ENCODE data around the gene HVCN1.

Gene HVCN1

DNA sequence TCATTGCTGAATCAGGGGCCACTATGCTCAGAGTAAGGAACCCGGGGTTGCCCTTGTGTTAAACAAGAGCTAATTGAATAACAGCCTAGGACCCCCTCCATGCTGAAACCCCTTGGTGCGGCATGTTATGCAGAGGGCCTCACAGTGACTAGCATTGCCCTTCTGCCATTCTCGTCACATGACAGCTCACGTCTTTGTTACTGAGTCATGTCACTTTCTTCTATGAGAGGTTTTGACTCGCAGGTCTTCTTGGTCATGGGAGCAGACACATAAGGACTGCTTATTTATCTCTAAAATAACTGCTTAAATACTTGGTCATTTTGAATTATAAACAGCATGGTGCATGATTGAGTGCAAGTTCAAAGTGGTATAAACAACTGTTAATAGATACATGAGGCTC, 50.1 kb downstream of the HVCN1 start:
- Histone ChIP-seq H3K27ac (ENCODE audit: low read length) (no peak overlapping the region), H3K36me3 (ENCODE audit: control insufficient read depth in 1 of 2, insufficient read depth in 2 of 2, low read length in 2 of 2) (peaks cover 0 to 7% of the 10 kb centered on the region in 2 donors), H3K4me1 (ENCODE audit: control insufficient read depth in 1 of 2, insufficient read depth in 2 of 2, low read length in 2 of 2) (peaks cover 0 to 19% of the 10 kb centered on the region in 2 donors), H3K27me3 (ENCODE audit: low read depth, low read length) (no peaks in the 10 kb centered on the region), H3K9me3 (ENCODE audit: control insufficient read depth in 1 of 2, low read length in 2 of 2) (no peaks in the 10 kb centered on the region), H3K4me3 (ENCODE audit: low read depth in 1 of 2, low read length in 2 of 2) (no peak overlapping the region)

DNA sequence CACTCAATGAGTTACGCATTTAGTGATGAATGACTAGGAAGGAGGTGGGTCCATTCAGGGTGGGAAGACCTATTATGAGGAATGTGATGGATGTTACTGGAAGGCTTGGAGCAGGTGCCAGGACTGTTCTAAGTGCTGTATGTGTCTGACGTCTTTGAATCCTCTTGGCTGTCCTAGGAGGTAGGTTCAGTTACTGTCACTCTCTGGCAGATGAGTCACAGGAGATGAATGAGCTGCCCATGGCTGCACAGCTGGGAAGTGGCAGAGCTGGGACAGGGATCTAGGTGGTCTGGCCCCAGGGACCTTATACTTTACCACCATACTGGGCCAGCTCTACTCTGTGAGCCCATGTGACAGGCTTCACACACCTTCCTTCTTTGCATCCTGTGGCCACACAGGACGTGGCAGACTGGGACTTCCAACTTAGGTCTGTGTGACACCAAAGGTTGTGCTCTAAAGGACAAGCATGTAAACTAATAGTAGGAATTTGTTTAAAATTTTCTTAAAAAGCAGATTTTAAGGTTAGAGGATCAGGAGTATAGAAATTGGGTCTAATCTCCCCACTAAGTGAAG, 51.0 kb downstream of the HVCN1 start:
- H3K27me3 ChIP-seq (ENCODE audit: low read depth, low read length): no peaks in the 10 kb centered on the region
- no peak overlapping the region for H3K4me3 ChIP-seq (ENCODE audit: low read depth in 1 of 2, low read length in 2 of 2)
- no peaks in the 10 kb centered on the region for H3K9me3 ChIP-seq (ENCODE audit: control insufficient read depth in 1 of 2, low read length in 2 of 2)
- H3K4me1 ChIP-seq (ENCODE audit: control insufficient read depth in 1 of 2, insufficient read depth in 2 of 2, low read length in 2 of 2): peaks cover 0 to 19% of the 10 kb centered on the region in 2 donors
- no peak overlapping the region for H3K27ac ChIP-seq (ENCODE audit: low read length)
- H3K36me3 ChIP-seq (ENCODE audit: control insufficient read depth in 1 of 2, insufficient read depth in 2 of 2, low read length in 2 of 2): peaks cover 0 to 12% of the 10 kb centered on the region in 2 donors

DNA sequence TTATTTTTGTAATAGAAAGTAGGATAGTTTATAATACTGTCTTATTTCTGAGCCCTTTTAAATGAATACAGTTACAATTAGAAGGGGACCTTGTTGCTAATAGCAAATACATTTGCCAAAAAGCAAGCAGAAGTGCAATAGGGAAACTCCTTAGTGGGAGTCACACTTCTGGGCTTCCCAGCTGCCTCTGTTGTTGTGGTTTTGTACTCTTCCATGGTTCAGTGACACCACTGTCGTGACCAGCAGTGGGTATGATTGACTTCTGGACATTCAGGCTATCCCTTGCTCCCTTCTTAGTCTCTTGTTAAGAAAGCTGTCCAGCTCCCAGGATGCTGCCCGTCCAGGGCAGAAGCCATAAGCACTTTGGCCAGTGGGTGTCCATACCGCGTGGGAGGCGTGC, 52.4 kb downstream of the HVCN1 start:
- H3K27ac ChIP-seq (ENCODE audit: low read length): no peak overlapping the region
- no peak overlapping the region for H3K4me3 ChIP-seq (ENCODE audit: low read depth in 1 of 2, low read length in 2 of 2)
- H3K36me3 ChIP-seq (ENCODE audit: control insufficient read depth in 1 of 2, insufficient read depth in 2 of 2, low read length in 2 of 2): peaks cover 3 to 17% of the 10 kb centered on the region in 2 donors
- no peaks in the 10 kb centered on the region for H3K9me3 ChIP-seq (ENCODE audit: control insufficient read depth in 1 of 2, low read length in 2 of 2)
- peaks cover 0 to 19% of the 10 kb centered on the region in 2 donors for H3K4me1 ChIP-seq (ENCODE audit: control insufficient read depth in 1 of 2, insufficient read depth in 2 of 2, low read length in 2 of 2)
- H3K27me3 ChIP-seq (ENCODE audit: low read depth, low read length): no peaks in the 10 kb centered on the region

DNA sequence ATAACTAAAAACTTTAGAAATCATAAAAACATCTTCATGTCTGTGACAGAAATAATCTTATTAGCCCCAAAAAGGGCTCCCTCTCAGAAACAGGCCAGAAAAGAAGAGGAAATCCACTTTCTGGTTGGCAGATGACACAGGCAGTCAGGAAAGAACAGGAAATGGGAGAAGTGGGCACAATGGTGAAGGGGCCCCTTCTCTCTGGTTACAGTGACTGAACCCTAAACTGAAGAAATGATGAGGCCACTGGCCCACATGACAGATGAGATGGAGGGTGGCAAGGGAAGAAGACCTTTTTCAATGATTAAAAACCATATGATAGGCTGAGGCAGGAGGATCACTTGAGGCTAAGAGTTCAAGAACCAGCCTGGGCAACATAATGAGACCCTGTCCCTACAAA, 53.9 kb downstream of the HVCN1 start:
- no peak overlapping the region for H3K27ac ChIP-seq (ENCODE audit: low read length)
- H3K4me3 ChIP-seq (ENCODE audit: low read depth in 1 of 2, low read length in 2 of 2): no peak overlapping the region
- H3K9me3 ChIP-seq (ENCODE audit: control insufficient read depth in 1 of 2, low read length in 2 of 2): no peaks in the 10 kb centered on the region
- H3K27me3 ChIP-seq (ENCODE audit: low read depth, low read length): no peaks in the 10 kb centered on the region
- H3K36me3 ChIP-seq (ENCODE audit: control insufficient read depth in 1 of 2, insufficient read depth in 2 of 2, low read length in 2 of 2): peaks cover 3 to 14% of the 10 kb centered on the region in 2 donors
- peaks cover 0 to 13% of the 10 kb centered on the region in 2 donors for H3K4me1 ChIP-seq (ENCODE audit: control insufficient read depth in 1 of 2, insufficient read depth in 2 of 2, low read length in 2 of 2)

DNA sequence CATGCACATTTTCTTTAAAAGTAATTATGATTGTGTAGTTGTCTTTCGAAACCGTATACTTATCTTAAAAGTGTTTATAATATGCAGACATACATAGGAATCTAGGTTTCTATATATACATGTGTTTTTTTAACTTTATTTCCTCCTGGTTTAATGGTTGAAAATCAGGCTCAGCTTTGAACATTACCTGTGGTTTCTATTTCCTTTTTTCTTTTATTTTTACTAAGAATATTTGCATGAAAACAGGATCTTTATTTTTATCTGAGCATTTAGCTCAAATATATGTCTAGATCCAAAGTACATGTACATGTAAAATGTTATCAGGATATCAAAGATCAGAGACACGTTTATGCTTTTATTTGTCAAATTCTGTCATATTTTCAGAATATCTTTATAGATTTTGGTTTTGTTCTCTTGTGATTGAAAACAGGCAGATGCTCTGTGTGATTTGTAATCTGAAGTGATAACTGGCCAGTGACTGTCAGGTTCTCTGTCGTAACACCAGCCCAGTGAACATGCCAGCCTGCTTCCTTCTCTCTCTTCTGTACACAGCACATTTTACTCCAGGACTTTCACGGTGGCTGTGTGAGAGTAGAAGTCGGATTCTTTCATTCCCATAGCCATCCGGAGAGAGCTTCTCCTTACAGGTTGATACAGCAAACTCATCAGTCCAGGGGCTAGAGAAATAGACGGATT, 61.3 kb downstream of the HVCN1 start:
- Histone ChIP-seq H3K4me3 (ENCODE audit: low read depth in 1 of 2, low read length in 2 of 2) (no peak overlapping the region), H3K9me3 (ENCODE audit: control insufficient read depth in 1 of 2, low read length in 2 of 2) (no peaks in the 10 kb centered on the region), H3K27ac (ENCODE audit: low read length) (no peak overlapping the region), H3K27me3 (ENCODE audit: low read depth, low read length) (no peaks in the 10 kb centered on the region), H3K36me3 (ENCODE audit: control insufficient read depth in 1 of 2, insufficient read depth in 2 of 2, low read length in 2 of 2) (peaks cover under 1 to 13% of the 10 kb centered on the region in 2 donors), H3K4me1 (ENCODE audit: control insufficient read depth in 1 of 2, insufficient read depth in 2 of 2, low read length in 2 of 2) (no peaks in the 10 kb centered on the region)

DNA sequence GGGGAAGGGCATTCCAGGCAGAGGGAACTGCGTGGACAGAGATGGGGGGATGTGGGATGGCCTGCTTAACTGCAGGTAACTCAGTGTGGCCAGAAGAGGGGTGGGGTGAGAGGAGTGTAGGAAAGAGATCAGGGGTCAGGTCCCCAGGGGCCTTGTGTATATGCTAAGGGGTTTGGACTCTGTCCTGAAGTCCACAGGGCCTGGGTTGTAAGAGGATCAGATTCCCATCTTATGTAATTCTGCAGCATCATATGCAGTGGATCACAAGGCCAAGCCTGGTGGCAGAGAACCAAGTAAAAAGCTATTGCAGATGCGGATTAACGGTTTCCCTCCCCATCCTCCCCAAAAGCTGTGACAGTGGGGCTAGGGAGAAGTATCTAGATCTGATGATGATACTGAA, 66.3 kb downstream of the HVCN1 start:
- no peaks in the 10 kb centered on the region for H3K4me1 ChIP-seq (ENCODE audit: control insufficient read depth in 1 of 2, insufficient read depth in 2 of 2, low read length in 2 of 2)
- no peak overlapping the region for H3K27ac ChIP-seq (ENCODE audit: low read length)
- peaks cover 0 to 13% of the 10 kb centered on the region in 2 donors for H3K36me3 ChIP-seq (ENCODE audit: control insufficient read depth in 1 of 2, insufficient read depth in 2 of 2, low read length in 2 of 2)
- H3K9me3 ChIP-seq (ENCODE audit: control insufficient read depth in 1 of 2, low read length in 2 of 2): no peaks in the 10 kb centered on the region
- no peak overlapping the region for H3K4me3 ChIP-seq (ENCODE audit: low read depth in 1 of 2, low read length in 2 of 2)
- H3K27me3 ChIP-seq (ENCODE audit: low read depth, low read length): no peaks in the 10 kb centered on the region

DNA sequence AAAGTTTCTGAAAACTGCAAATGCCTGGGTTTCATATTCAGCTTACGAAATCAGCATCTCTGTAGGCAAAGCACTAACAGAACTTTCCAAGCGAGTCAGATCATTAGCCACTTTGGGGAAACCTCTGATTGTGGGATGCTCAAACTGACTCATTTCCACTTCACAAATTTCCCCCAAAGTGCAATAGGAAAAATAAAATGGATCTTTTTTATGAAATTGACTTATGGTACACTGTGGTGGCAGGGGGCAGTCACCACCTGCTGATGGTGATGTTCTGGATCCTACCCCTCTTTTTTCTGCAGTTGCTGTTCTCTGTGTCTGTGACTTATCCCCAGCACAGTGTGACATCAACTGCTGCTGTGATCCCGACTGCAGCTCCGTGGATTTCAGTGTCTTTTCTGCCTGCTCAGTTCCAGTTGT, 69.4 kb downstream of the HVCN1 start:
- H3K4me3 ChIP-seq (ENCODE audit: low read depth in 1 of 2, low read length in 2 of 2): no peak overlapping the region
- H3K27ac ChIP-seq (ENCODE audit: low read length): no peak overlapping the region
- no peaks in the 10 kb centered on the region for H3K27me3 ChIP-seq (ENCODE audit: low read depth, low read length)
- H3K4me1 ChIP-seq (ENCODE audit: control insufficient read depth in 1 of 2, insufficient read depth in 2 of 2, low read length in 2 of 2): peaks cover under 1 to 7% of the 10 kb centered on the region in 2 donors
- no peaks in the 10 kb centered on the region for H3K9me3 ChIP-seq (ENCODE audit: control insufficient read depth in 1 of 2, low read length in 2 of 2)
- H3K36me3 ChIP-seq (ENCODE audit: control insufficient read depth in 1 of 2, insufficient read depth in 2 of 2, low read length in 2 of 2): peaks cover 0 to 13% of the 10 kb centered on the region in 2 donors

DNA sequence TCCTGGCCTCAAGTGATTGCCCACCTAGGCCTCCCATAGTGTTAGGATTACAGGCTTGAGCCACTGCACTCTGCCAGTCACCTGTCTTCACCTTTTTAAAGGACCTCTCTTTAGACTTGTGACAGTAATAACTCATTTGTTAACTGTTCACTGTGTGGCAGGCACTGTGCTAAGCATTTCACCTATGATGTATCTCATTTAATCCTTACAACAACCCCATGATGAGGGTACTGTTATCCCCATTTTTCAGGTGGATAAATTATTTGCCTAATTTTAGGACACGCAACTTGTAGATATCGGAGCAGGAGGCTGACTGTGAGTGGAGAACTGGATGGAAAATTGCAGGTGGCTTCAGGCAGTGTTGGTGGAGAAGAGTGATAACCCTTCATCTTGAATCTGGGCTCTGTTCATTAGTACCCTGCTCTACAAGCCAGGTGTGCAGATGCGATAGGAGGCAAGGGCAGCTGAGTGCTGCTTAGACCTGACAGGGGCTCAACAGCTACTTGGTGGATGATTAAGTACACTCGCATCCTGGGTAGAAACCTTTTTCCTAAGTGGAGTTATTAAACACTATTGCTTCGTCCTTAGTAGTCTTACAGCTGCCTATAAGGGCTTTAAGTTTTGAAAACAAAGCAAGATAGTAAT, 72.3 kb downstream of the HVCN1 start:
- Histone ChIP-seq H3K4me1 (ENCODE audit: control insufficient read depth in 1 of 2, insufficient read depth in 2 of 2, low read length in 2 of 2) (peaks cover 3 to 12% of the 10 kb centered on the region in 2 donors), H3K36me3 (ENCODE audit: control insufficient read depth in 1 of 2, insufficient read depth in 2 of 2, low read length in 2 of 2) (peaks cover 0 to 6% of the 10 kb centered on the region in 2 donors), H3K9me3 (ENCODE audit: control insufficient read depth in 1 of 2, low read length in 2 of 2) (no peaks in the 10 kb centered on the region), H3K27ac (ENCODE audit: low read length) (no peak overlapping the region), H3K27me3 (ENCODE audit: low read depth, low read length) (no peaks in the 10 kb centered on the region), H3K4me3 (ENCODE audit: low read depth in 1 of 2, low read length in 2 of 2) (no peak overlapping the region)

DNA sequence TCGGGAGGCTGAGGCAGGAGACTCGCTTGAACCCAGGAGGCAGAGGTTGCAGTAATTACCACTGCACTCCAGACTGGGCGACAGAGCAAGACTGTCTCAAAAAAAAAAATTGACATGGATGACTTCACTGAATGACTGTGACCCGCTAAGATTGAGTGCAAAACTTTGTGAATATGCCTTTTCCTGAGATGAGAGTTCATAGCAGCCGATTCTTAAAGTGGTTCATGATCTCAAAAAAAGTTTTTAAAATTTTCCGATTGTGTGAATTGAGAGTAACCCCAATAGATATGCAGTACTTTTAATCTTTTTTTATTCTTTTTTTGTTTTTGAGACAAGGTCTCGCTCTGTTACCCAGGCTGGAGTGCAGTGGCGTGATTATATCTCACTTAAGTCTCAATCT, 73.7 kb downstream of the HVCN1 start:
- no peak overlapping the region for H3K27ac ChIP-seq (ENCODE audit: low read length)
- no peaks in the 10 kb centered on the region for H3K27me3 ChIP-seq (ENCODE audit: low read depth, low read length)
- H3K4me1 ChIP-seq (ENCODE audit: control insufficient read depth in 1 of 2, insufficient read depth in 2 of 2, low read length in 2 of 2): peaks cover 3 to 12% of the 10 kb centered on the region in 2 donors
- no peaks in the 10 kb centered on the region for H3K36me3 ChIP-seq (ENCODE audit: control insufficient read depth in 1 of 2, insufficient read depth in 2 of 2, low read length in 2 of 2)
- no peaks in the 10 kb centered on the region for H3K9me3 ChIP-seq (ENCODE audit: control insufficient read depth in 1 of 2, low read length in 2 of 2)
- H3K4me3 ChIP-seq (ENCODE audit: low read depth in 1 of 2, low read length in 2 of 2): no peak overlapping the region

DNA sequence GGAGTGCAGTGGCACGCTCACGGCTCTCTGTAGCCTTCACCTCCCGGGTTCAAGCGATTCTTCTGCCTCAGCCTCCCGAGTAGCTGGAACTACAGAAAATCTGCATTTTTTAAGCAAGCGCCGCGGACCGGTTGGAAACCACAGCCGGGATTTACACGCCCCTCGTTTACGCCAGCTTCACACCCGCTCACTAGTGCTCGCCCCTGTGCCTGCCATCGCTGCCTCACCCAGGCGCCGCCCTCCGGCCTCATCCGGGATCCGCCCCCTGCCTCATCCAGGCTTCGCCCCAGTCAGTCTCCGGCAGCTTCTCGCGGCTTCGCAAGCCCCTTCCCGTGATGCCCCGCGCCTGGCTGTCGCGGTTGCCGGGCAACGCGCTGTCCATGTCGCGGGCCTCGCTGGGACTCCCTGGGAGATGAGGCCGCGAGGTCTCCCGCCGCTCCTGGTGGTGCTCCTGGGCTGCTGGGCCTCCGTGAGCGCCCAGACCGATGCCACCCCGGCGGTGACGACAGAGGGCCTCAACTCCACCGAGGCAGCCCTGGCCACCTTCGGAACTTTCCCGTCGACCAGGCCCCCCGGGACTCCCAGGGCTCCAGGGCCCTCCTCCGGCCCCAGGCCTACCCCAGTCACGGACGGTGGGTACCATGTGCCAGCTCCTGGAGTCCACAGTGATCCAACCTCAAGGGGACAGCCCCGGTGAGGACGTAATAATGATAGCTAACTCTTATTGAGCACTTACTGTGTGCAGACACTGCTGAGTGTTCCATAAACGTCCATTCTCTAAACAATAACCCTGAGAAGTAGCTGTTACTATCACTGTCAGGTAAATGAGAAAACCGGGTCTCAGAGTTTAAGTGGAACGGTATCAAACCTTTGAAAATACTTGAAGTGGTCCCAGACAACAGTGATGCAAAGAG, 74.9 kb downstream of the HVCN1 start, which contains the start of gene TCTN1:
TCTN1 (plus strand) TSS at position 359 of the 914 bp plus-strand sequence; CDS start at position 413, 54 bp downstream.
- peak within 1 kb of the TSS; percentile 76 to 91 for H3K4me3 ChIP-seq (ENCODE audit: low read depth in 1 of 2, low read length in 2 of 2)
- no peaks in the 10 kb centered on the region for H3K36me3 ChIP-seq (ENCODE audit: control insufficient read depth in 1 of 2, insufficient read depth in 2 of 2, low read length in 2 of 2)
- H3K4me1 ChIP-seq (ENCODE audit: control insufficient read depth in 1 of 2, insufficient read depth in 2 of 2, low read length in 2 of 2): peaks cover 3 to 12% of the 10 kb centered on the region in 2 donors
- H3K27me3 ChIP-seq (ENCODE audit: low read depth, low read length): no peaks in the 10 kb centered on the region
- no peaks in the 10 kb centered on the region for H3K9me3 ChIP-seq (ENCODE audit: control insufficient read depth in 1 of 2, low read length in 2 of 2)
- H3K27ac ChIP-seq (ENCODE audit: low read length): peak within 1 kb of the TSS; percentile 32
